SU-DHL-6 (cell line): Measurements from ENCODE around the gene BEND5.

Experiments used
- EZH2phosphoT487 ChIP-seq: fragments of 200-600 bp; sonication (generic), shearing (Covaris generic); conservative IDR thresholded peaks from 2 replicates; pipeline ENCODE4 v1.6.1; 2018; ENCODE audit warnings: mild to moderate bottlenecking, antibody characterized with exemption, low read length, moderate library complexity, mixed read lengths
- TF ChIP-seq, protein P1 (sequence below): fragments of 200-600 bp; sonication (generic); IDR thresholded peaks from one replicate; pipeline ENCODE4 v1.5.1; 2017; ENCODE audit warnings: antibody characterized with exemption, mild to moderate bottlenecking, low read length, moderate library complexity; ENCODE audit not compliant: insufficient read depth, poor library complexity, severe bottlenecking

DNA sequence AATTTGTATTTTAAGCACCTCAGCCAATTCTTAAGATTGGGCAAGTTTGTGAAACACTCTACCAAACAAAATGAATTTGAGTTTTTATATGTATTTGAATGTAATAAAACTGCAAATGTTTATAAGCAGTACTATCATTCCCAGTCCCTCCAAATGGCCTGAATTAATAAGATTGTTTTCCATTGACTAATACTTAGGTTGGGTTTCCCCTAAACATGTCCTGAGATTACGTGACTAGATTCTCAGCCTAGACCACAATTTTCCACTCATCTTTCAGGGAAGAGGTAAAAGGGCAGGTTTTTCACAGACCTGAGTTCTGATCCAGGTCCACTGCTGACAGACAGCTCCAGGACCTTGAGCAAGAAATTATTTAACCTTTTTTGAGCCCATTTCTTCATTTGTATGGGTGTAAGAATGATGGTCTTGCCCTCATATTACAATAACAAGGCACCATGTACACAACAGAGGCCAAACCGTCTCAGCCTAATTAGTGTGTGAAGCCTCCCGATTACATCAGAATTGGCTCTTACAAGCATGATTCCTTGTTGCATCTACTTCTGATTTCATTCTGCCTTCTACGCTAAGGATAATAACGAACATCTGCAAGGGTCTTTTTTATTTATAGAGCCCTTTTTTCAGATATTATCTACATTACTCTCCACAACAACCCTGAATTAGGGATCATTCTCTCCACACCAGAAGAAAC is 51.2 kb downstream of the BEND5 start:
- TF ChIP-seq, protein P1, sequence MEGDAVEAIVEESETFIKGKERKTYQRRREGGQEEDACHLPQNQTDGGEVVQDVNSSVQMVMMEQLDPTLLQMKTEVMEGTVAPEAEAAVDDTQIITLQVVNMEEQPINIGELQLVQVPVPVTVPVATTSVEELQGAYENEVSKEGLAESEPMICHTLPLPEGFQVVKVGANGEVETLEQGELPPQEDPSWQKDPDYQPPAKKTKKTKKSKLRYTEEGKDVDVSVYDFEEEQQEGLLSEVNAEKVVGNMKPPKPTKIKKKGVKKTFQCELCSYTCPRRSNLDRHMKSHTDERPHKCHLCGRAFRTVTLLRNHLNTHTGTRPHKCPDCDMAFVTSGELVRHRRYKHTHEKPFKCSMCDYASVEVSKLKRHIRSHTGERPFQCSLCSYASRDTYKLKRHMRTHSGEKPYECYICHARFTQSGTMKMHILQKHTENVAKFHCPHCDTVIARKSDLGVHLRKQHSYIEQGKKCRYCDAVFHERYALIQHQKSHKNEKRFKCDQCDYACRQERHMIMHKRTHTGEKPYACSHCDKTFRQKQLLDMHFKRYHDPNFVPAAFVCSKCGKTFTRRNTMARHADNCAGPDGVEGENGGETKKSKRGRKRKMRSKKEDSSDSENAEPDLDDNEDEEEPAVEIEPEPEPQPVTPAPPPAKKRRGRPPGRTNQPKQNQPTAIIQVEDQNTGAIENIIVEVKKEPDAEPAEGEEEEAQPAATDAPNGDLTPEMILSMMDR: no peak
- TF ChIP-seq EZH2phosphoT487: no peak
